HG03159 (cell line): ENCODE results near the gene NOXA1.

ENCODE experiments used
- ATAC-seq: cut with Tn5 transposase; IDR thresholded peaks from one replicate; pipeline ENCODE4 v1.9.1; 2021; ENCODE audit warnings: mild to moderate bottlenecking, moderate library complexity; ENCODE audit not compliant: unreplicated experiment

NOXA1 gene

GRCh38 chr9:137452761-137453642 is 29.8 kb downstream of the NOXA1 start:
- ATAC-seq, result no peak

DNA sequence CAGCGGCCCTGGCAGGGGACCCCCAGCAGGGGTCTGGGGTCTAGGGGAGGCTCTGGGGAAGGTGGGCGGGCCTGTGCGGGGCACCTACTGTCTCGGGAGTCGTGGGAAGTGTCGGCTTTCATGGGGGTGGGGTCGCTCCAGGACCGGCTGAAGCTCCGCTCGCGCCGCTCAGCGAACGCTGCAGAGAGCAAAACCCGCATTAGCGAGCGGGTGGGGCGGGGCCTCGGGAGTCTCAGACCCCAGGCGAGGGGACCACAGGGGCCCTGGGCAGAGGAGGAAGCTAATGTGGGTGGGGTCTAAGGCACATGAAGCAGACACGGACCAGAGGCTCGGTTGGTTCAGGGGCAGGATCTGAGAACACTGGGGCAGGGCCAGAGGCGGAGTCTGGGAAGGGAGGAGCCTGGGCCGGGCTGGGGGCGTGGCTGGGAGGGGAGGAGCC is 30.5 kb downstream of the NOXA1 start:
- peak; percentile 60 for ATAC-seq

- no peak for ATAC-seq
Observed at GRCh38 chr9:137454145-137454596, 31.0 kb downstream of the NOXA1 start.

- ATAC-seq, result no peak
Observed at GRCh38 chr9:137454597-137455358, 31.6 kb downstream of the NOXA1 start.

- ATAC-seq, result no peak
Observed at GRCh38 chr9:137455359-137455991, 32.3 kb downstream of the NOXA1 start.

GRCh38 chr9:137456061-137456863 is 33.1 kb downstream of the NOXA1 start:
- ATAC-seq, result no peak

- ATAC-seq, result no peak
Observed at GRCh38 chr9:137456864-137457405, 33.7 kb downstream of the NOXA1 start.

DNA sequence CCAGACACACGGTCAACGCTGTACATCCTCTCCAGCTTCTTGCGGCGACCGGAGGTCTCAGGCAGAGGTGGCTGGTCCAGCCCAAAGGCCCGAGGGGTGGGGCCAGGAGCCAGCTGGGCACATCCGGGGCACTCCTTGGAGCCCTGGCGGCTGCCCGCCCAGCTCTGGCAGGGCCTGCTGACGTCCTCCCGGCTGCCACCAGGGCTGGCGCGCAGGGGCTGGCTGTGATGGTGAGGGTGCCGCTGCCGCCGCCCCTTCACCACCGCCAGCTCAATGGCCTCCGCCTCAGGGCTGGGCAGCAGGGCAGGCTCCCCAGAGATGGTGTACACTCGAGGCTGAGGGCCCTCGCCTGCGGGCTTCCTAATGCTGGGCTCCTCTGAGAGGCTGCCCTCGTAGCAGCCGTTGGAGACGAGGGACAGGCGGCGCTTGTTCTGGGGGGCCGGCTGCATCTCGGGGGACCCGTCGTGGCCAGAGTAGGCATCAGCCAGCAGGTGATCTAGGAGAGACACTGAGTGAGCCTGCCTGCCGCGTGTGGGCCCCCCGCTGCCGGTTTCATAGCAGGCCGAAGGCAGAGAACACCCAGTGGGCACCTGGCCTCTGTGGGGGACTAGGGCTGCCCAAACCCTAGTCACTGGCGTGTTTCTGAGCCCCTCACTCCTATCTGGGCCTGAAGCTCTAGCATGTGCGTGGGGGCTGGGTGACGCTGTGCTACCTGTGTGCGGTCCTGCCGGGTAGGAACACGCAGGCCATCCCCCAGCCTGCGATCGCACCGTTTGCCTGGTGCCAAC is 34.4 kb downstream of the NOXA1 start:
- ATAC-seq, result no peak

DNA sequence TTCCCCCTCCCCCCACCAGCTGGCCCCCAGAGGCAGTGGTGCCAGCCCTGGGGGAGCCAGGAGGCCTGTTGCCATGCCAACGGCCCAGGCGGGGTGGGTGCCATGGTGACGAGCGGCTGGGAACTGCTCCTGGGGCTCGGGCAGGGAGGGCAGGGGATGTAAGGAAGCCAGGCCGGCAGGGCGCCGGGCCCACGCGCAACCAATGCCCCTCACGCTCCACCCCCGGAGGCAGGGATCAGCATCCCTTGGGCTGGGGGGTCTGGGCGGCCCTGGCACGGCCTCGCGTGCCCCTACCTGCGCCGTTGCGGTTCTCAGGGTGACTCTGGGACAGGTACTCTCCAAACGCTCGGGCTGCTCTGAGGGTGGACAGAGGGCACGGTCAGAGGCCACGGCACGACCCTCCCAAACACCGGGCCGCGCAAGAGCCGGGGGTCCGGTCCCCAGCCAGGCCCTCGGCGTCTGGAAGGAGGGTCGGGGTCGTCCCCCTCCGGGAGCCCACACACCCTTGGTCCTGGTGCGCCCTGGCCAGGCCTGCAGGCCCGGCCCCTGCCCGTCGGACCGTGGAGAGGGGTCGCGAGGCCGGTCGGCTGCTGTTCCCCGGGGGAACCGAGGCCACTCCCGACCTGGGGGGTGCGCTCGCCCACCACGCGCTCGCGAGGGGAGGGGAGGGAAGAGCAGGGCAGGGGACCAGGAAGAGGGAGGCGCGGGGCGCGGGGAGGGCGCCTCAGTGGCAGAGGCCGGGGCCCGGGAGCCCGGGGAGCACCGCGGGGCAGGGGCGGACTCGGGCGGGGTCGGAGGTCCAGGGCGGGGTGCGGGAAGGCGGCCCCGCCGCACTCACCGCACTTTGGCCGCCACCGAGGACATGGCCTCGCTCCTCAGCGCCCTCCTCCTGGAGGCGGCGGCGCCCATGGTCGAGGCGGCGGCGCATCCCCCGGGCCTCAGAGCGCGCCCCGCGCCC is 35.3 kb downstream of the NOXA1 start:
- peak; percentile 4 for ATAC-seq

GRCh38 chr9:137459152-137459600 is 36.0 kb downstream of the NOXA1 start, which contains the start of gene NSMF:
Gene NSMF (minus strand): TSS chr9:137459334. CDS start chr9:137459102, 232 bp downstream.
- peak; percentile 61 for ATAC-seq

GRCh38 chr9:137459601-137460362 is 36.6 kb downstream of the NOXA1 start:
- no peak for ATAC-seq

GRCh38 chr9:137460363-137461315 is 37.4 kb downstream of the NOXA1 start:
- ATAC-seq, result no peak

GRCh38 chr9:137461316-137461662 is 38.1 kb downstream of the NOXA1 start:
- no peak for ATAC-seq

GRCh38 chr9:137461663-137462395 is 38.6 kb downstream of the NOXA1 start:
- peak; percentile 42 for ATAC-seq

DNA sequence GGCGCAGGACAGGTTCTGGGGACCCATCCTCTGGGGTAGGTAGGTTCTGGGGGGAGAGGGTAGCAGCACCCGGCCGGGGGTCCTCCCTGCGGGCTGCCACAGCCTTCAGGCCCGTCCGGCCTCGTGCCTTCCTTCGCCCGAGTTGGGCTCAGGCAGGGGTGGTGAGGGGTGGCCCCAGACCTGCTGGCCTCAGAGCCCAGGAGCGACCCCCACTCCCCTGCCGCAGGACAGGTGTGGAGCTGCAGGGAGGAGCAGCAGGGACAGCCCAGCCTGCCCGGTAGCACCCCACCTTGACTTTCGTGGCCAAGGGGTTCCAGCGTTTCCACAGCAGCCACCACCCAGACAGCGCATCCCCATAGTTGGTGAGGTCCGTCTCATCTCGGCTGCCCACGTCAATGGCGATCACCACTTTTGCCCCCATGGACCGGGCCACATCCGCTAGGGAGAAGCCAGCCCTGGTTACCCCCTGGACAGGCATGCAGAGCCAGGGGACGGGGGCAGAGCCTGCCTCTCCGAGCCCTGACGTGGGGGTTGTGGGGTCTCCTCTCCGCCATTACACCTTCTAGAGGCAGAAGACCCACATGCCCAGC is 39.3 kb downstream of the NOXA1 start:
- no peak for ATAC-seq
